ENCODE data around the gene OAS1.

The OAS1 gene

DNA sequence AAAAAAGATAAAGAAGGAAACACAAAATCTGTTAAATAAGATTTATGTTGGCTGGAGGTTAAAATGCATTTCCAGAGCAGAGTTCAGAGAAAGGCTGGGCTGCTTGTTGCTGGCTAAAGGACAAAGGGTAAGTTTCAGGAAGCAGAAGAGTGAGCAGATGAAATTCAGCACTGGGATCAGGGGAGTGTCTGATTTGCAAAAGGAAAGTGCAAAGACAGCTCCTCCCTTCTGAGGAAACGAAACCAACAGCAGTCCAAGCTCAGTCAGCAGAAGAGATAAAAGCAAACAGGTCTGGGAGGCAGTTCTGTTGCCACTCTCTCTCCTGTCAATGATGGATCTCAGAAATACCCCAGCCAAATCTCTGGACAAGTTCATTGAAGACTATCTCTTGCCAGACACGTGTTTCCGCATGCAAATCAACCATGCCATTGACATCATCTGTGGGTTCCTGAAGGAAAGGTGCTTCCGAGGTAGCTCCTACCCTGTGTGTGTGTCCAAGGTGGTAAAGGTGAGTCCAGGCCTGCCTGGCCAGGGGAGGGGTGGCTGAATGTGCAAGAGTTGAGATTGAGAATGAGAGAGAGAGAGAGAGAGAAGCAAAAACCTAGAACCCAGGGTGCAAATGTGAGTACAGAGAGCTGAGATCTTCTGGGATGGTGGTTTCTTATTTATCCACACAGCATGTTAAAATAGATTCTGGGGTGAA lies at the start of gene OAS1:
Gene OAS1, plus strand, starts transcription at position 251 of the 703 bp plus-strand sequence. Its CDS starts 78 bp downstream, at position 329.
- peak; percentile 25 for DNase-seq

DNA sequence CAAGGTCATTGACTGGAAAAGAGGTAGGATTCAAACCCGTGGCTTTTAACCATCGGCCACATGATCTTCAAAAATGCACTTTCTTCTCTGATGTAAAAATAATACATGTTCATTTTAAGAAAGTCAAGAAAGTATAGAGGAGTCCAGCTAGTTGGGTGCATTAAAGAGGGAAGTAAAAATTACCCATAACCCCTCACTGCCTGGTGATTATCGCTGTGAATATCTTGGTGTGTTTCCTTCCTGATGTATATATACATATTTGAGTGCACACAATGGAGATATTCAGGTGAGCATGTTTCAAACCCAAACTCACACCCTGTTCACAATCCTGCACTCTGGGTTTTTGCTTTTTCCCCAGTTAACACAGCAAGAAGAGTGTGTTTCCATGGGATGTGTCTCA lies 47.5 kb upstream of the OAS1 start:
- DNase-seq = no peak

DNA sequence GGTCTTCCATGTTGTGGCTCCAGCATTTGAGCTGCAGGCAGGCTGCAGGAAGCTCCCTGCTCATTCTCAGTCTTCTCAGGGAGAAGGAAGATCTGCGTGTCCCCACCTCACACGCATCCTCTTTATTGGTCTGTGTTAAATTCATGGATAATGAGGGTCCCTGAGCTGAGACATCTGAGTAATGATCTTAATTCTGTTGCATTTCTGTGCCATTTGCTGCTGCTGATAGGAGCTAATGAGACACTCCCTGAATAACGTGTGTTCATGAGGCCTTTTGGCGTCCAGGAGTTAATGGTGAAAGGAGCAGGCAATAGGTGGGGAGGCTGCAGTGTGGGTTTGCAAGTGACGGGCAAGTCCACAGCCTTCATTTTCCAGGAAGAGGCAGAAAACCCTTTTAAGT lies 46.6 kb upstream of the OAS1 start:
- no peak for DNase-seq

DNA sequence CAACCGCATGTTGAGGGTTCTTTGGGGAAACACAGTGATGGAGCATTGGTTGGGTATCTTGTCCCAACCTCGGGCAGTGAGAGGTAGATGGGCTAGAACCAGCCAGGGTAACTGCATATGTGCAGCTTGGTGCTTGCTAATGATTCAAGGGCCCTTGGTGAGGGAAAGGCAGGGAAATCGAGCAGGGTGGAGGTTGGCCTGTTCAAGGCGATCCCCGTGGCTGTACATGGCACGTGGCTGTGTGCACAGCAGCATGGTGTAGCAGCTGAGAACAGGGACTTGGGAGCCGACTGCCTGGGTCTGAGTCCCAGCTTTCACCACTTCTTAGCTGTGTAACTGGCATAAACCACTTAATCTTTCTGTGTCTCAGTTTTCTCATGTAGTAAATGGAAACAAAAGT lies 45.5 kb upstream of the OAS1 start:
- no peak for DNase-seq

DNA sequence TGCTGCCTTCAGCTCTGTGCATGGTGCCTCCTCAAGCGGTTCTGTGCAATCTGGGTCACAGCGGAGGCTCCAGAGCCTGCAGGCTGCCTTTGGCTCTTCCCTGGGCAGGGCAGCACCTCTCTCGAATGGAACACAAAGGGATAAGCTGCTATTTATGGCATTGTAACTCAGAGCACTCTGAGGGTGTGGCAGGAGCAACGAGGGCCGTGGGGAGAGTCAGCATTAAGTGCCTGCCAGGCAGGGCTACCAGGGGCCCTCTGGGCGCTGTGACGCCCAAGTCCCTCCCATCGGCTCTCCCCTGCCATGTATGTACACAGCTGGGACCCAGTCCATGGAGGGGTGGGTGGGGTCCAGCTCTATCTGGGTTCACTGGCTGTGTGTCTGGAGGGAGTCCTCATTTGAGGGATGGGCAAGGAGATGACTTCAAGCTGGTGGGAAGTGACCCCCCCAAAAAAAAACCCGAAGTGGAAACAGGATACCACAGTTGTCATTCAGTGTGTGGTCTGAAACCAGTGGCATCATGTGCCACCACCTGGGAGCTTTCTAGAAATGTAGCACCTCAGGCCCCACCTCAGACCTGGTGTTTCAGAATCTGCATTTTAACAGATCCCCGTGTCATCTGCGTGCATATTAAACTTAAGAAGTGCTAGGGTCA lies 44.0 kb upstream of the OAS1 start:
- DNase-seq = no peak

DNA sequence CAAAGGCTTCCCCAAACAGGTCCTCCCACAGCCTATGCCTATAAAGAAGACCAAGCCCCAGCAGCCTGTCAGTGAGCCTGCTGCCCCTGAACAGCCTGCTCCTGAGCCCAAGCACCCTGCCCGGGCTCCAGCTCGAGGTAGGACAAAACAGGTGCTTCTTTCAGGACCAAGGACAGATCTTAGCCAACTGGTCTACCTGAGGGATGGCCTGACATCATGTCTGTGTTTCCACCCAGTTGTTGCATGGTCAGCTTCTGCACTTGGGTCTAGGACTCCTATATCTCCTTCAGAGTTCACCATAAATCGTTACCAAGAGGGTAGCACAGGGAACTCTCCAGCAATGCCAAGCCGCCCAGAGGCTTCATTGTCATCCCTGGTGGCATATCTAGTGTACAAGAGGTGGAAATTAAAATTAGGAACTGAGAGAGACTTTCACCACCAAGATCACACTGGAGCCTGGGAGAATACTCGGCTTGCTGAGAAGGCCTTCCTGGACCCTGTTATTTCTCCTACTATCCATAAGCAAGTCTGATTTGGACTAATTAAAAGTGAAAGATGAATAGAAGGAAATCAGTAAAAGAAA lies 38.2 kb upstream of the OAS1 start:
- no peak for DNase-seq

DNA sequence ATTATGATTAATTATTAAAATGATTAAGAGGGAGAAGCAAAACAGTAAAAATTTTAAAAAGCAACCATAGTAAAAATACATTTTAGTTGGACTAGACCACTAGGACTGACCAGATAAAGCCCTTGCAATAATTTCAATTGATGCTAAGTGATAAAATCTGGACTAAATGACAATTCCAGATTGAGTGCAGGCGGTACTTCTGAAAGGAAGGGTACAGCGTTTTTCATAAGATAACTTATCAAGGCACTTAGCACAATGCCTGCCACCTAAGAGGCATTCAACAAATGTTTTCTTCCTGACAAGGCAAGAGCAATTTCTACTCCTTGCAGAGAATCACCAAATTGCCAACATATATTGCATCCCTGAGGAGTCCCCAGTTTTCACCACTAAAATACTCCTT lies 37.7 kb upstream of the OAS1 start:
- DNase-seq = no peak

DNA sequence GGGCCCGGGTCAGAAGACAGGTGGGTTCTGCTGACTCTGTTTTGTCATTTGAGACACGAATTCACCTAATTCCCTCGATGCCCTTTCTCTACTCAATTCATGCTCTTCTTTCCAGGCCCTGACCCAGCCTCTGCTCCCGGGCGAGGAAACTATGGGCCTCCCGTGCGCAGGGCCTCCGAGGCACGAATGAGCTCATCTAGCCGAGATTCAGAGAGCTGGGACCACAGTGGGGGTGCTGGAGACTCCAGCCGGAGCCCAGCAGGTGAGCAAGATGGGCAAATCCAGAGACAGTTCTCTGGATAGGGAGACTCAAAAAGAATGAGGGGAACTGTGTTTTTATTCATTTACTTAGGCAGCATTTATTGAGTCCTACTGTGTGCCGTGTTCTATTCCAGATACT lies 37.0 kb upstream of the OAS1 start:
- DNase-seq = no peak

DNA sequence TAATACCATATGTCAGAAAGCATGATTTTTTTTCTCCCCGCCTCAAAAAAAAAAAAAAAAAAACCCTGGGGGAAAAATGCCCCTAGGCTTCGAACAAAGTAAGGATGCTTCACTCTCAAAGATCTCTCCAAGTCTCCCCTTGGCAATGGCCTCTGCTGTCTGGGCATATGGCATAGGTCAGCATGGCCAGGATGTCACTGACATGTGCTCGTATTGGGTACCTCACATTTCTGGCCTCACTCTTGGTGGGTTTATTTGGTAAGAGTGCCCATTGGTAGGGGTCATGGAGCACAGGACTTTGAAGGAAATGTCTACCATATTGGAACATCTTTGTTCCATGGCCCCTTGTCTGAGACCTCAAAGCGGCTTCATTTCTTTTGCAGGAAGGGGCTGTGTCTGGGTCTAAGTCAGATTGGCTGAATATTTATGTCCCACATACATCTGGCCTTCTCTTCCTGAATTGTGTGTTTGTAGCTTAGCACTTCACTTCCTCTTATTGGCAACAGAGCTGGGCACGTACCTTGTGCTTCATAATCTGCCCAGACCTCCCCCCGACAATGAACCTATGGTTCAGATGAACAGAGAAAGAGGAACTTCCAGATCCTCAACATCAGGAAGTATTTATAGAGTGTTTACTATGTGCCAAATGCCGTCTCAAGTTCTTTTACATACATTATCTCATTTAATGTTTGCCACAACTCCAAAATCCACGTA lies 36.3 kb upstream of the OAS1 start:
- no peak for DNase-seq

DNA sequence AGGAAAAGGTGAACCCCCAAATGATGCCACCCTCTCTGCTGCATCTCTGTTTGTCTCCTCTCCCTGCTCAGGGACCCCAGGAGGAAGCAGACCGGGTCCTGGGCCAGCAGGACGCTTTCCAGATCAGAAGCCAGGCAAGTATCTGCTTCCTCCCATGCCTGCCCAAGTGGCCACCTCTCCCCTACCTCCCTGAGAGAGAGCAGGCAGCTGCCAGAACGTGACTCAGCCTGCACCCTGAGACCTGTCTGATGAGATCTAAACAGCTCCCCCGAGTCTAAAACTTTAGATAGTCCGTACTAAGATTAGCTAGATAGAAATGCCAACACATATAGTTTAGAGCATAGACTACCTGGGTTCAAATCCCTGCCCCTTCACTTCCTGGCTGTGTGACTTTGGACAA lies 31.2 kb upstream of the OAS1 start:
- no peak for DNase-seq

DNA sequence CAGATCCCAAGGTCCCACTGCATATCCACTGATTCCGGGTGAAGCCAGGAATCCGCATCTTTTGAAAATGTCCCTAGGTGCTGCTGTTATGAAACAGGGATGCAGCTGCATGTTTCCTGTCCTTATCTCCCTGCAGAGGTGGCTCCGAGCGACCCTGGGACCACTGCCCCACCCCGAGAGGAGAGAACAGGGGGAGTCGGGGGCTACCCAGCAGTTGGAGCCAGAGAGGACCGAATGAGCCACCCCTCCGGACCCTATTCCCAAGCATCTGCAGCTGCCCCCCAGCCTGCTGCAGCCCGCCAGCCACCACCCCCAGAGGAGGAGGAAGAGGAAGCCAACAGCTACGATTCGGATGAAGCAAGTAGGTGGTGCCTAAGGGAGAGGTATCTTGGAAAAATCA lies 30.3 kb upstream of the OAS1 start:
- DNase-seq = no peak

DNA sequence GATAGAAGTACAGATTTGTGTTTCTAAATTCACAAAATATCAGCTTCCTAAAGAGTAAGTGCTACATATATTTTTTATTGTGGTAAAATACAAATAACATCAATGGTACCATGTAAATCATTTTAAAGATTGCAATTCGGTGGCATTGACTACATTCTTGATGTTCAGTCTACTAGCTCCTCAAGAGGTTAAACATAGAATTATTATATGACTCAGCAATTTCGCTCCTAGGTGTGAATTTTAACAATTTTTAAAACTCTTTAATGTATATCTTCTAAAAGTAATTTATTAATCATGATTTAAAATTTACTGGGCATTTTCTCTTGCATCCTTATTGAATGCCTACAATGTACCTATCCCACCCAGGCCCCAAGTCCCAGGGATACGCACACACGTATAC lies 29.8 kb upstream of the OAS1 start:
- no peak for DNase-seq

DNA sequence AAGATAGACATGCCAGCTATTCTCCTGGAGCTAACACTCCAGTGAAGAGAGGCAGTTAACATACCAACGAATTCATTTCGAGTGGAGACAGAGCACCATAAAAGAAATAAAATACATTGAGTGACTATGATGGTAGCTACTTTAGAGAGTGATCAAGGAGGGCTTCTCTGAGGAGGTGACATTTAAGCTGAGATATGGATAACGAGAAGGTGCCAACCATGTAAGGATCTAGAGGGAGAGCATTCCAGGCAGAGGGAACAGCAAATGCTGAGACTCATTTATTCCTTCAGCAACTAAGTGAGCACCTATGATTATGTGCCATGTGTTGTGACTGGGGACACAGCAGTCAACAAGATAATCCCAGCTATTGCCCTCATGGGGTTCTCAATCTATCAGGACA lies 28.3 kb upstream of the OAS1 start:
- DNase-seq = no peak

DNA sequence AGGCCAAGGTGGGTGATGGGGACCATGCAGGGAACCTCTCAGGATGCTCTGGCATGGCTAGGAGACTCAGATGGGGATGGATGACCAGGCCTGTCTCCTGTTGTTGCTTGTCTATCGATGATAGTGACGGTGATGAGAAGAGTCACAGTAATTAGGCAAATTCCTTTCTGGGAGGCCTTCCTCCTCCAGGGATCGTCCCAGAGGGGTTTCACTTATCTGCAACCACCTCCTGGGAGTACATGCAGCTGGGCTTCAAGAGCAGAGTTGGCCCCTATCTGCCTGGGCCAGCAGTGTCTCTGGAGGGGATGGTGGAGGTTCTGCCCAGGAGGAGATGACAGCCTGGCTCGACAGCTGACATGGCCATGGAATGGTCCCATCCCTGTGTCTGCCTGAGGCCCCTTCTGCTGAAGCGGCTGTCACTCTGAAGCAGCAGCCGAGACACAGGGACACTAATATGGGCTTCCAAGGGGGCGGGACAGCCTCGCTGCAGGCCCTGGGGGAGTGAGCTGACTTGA lies 27.5 kb upstream of the OAS1 start:
- DNase-seq = peak; percentile 33

DNA sequence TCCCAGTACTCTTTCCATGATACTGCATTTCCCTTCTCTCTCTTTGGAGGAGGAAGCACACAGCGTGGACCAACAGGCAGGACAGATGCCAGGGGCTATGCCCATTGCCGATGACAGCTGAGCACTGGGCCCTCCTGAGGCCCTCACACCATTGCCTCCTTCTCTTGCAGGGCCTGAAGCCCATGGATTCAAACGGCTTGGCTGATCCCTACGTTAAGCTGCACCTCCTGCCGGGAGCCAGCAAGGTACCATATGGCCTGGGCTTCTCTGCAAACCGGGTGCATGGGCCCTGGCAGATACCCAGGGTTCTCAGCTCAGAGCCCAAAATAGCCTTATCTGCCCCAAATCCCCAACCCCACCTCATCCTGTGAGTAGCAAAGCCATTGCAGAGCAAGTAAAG lies 25.2 kb upstream of the OAS1 start:
- DNase-seq = no peak

DNA sequence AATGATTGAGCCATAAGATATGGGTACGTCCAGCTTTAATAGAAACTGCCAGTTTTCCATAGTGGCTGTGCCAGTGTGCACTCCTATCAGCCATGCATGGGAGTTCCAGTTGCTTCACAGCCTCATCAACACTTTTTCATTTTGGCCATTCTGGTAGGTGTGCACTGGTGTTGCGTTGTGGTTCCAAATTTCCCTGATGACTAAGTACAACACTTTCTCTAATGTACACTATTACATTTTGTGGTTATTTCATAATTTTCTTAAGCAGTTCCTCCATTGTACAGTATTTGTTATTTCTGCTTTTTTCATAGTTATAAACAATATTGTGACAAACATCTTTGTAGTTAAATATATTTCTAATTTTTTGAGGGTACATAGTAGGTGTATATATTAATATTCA lies 21.5 kb upstream of the OAS1 start:
- DNase-seq = no peak

DNA sequence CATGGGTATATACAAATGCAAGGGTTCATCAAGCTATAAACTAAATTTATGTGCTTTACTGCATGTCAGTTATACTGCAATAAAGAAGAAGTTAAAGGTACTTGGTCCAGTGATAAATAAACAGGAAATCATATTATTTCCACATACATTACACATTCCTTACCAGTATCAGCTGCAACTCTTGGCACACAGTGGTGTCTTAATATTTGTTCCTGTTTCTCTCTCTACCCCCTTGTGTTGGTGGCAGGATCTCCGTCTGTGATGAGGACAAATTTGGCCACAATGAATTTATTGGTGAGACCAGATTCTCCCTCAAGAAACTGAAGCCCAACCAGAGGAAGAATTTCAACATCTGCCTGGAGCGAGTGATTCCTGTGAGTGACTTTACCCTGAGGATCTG lies 19.2 kb upstream of the OAS1 start:
- no peak for DNase-seq

DNA sequence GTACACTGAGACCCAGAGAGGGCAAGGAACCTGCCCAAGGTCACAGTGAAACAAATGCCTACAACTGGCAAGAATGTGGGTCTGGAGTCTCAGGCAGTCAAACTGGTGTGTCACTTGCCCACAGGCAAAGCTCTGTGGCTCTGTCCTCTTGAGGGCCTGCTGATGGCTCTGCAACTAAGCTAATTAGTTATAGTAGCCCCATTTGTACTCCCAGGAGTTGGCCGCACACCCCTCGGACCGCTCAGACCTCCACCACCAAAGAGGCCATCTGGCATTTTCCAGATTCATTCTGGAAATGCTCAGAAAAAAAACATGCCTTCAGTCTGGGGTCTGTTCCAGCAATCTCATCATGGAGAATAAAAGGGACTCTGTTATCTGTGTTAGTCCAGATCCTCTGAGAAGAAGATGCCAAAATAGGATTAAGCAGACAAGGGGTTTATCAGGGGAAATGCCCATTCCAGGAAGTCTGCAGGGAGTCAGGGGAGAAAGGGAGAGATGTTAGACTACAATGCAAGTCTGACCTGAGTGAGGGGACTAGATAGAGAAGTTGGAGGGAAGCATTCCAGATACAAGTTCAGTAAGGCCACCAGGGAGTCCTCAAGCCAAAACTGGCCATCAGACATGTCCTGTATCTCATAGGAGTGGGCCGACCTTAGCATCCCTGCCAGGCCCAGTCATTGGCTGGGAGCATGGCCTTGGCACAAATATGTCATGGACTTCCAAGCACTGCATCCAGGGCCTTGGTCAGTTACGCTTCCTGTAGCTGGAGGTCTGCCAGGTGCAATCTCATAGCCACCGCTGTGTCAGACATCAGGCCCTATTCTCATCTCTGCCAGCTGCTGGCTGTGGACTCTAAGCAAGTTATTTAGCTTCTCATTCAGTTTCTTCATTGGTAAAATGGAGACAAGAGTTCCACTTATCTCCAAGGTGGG lies 15.4 kb upstream of the OAS1 start:
- no peak for DNase-seq

DNA sequence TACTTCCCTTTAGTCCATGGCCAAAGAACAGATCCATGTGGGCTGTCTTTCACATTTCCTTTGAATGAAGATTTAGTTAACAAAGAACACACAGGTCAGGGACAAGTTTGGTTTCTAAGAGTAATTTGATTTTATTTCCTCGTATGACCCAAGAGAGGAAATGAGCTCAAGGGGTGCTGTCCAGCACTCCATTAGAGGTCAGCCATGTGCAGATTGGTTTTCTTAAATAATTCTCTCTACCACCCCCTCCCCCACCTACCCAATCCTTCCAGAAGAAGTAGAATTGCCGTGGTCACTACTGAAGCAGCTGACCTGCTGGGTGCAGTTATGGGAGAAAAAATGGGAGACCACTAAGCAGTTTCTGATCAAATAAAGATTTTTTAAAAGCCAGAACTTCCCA lies 13.9 kb upstream of the OAS1 start:
- DNase-seq = no peak

DNA sequence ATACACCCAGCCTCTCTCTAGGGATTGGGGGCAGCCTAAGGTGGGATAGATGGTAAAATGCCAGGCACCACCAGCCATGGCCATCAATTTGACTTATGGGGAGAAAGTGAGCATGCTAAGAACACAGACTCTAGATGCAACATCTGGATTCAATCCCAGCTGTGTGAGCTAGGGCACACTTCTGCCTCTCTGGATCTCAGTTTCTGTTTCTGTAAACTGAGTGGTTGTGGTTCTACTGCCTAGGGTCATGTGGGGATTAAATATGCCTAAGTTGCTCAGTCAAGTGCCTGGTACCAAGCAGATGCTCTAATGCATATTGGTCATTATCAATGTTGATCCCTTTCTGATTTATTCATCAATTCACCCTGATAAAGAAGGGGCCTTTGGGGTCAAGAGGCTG lies 12.6 kb upstream of the OAS1 start:
- DNase-seq = no peak

DNA sequence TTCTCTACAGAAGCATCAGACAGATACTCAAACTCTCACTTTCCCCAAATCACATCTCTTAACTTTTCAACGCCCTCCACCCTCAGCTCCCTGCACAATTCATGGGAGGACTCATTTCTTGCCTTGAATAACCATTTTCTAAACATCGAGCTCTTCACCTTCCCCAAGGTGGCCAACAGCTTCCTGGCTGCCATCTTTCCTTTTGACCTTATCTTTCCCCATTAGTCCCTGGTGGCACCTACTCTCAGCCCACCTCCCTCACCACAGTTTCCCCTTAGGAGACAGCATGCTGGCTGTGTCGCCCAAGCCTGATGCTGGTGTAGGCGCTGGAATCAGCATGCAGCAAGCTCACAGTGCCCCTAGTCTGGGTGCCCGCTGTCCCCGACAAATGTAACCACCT lies 8.4 kb upstream of the OAS1 start:
- DNase-seq = no peak

DNA sequence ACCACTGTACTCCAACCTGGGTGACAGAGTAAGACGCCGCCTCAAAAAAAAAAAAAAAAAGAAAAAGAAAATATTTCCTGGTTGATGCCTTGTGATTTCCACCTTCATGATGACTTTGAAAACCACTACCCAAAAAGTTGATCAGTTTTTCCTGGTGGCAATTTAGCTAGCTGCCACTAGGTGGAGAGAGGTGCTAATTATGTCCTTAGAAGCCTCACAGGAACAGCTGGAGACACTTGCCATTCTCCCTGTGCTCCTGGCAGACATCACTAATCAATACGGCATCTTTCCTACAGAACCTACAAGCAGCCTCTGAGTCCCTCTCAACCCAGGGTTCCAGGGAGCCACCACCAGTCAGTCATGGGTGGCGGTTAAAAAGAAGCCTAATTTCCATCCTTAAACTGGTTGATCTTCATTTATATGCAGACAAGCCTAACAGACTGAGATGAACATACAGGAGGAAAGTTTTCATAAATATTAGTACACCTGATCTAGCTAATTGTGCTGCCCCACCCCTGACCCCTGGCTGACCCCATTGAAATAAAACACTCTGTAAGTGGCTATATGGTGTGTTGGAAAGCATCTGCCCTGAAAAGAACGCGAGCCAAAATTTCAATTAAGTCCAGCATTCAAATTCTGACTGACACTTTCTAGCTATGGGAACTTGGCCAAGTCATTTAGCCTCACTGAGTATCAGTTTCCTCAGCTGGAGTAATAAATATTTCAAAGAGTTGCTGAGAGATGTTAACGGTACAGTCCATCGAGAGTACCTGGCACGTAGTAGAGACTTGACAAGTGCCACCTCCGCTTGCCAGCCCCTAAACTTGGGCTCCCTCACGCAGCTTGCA lies 6.2 kb upstream of the OAS1 start:
- peak; percentile 30 for DNase-seq
